Endothelial cell (in vitro differentiated cells): ENCODE results near the gene NPDC1. TPM values are rescaled to one million over a fixed set of nuclear protein-coding genes. Genes with fewer than 3 reads are reported as not detected.

Experiments used
- DNase-seq: peaks from one replicate; pipeline ENCODE4 v3.0.0; 2021; ENCODE audit warnings: low spot score
- H3K27ac Mint-ChIP-seq: one replicate; pipeline ENCODE4 v1.8.0; 2021; ENCODE audit warnings: mixed read lengths, inconsistent platforms; ENCODE audit not compliant: unreplicated experiment
- H3K27me3 Mint-ChIP-seq: one replicate; pipeline ENCODE4 v1.8.0; 2021; ENCODE audit warnings: mild to moderate bottlenecking, moderate library complexity, mixed read lengths, inconsistent platforms; ENCODE audit not compliant: unreplicated experiment
- H3K36me3 Mint-ChIP-seq: one replicate; pipeline ENCODE4 v1.8.0; 2021; ENCODE audit warnings: mild to moderate bottlenecking, low read depth, mixed read lengths, inconsistent platforms; ENCODE audit not compliant: unreplicated experiment
- H3K4me1 Mint-ChIP-seq: one replicate; pipeline ENCODE4 v1.8.0; 2021; ENCODE audit warnings: mild to moderate bottlenecking, mixed read lengths, inconsistent platforms; ENCODE audit not compliant: unreplicated experiment
- H3K4me3 Mint-ChIP-seq: one replicate; pipeline ENCODE4 v1.8.0; 2021; ENCODE audit warnings: mild to moderate bottlenecking, mixed read lengths, inconsistent platforms; ENCODE audit not compliant: unreplicated experiment
- H3K9me3 Mint-ChIP-seq: one replicate; pipeline ENCODE4 v1.8.0; 2021; ENCODE audit warnings: mixed read lengths, inconsistent platforms; ENCODE audit not compliant: unreplicated experiment
- total RNA-seq: library from RNA; stranded (reverse); fragmentation: NEBNext Ultra II Directional; extraction: Animal tissue kit (Norgen Biotek cat#: 25700); gene quantifications from one replicate; pipeline ENCODE4 v1.2.1, GENCODE V29; 2021; ENCODE audit not compliant: unreplicated experiment
- TF ChIP-seq, protein P1 (sequence below): fragments of 200-600 bp; sonication (generic); IDR thresholded peaks from one replicate; pipeline ENCODE4 v1.5.0; 2021; ENCODE audit warnings: antibody characterized with exemption; ENCODE audit not compliant: unreplicated experiment

NPDC1 gene
- total RNA-seq, 1 donor from 2014 or later = 116 TPM

- Mint-ChIP-seq H3K9me3 (no peaks in the 10 kb centered on the region), H3K4me3 (no peak overlapping the region), H3K4me1 (no peaks in the 10 kb centered on the region), H3K27me3 (peaks cover under 1% of the 10 kb centered on the region), H3K27ac (no peak overlapping the region), H3K36me3 (no peaks in the 10 kb centered on the region)
- DNase-seq = no peak
- TF ChIP-seq, protein P1, sequence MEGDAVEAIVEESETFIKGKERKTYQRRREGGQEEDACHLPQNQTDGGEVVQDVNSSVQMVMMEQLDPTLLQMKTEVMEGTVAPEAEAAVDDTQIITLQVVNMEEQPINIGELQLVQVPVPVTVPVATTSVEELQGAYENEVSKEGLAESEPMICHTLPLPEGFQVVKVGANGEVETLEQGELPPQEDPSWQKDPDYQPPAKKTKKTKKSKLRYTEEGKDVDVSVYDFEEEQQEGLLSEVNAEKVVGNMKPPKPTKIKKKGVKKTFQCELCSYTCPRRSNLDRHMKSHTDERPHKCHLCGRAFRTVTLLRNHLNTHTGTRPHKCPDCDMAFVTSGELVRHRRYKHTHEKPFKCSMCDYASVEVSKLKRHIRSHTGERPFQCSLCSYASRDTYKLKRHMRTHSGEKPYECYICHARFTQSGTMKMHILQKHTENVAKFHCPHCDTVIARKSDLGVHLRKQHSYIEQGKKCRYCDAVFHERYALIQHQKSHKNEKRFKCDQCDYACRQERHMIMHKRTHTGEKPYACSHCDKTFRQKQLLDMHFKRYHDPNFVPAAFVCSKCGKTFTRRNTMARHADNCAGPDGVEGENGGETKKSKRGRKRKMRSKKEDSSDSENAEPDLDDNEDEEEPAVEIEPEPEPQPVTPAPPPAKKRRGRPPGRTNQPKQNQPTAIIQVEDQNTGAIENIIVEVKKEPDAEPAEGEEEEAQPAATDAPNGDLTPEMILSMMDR = no peak
These were observed 35.8 kb downstream of the NPDC1 start for GRCh38 chr9:137009938-137010732.

DNA sequence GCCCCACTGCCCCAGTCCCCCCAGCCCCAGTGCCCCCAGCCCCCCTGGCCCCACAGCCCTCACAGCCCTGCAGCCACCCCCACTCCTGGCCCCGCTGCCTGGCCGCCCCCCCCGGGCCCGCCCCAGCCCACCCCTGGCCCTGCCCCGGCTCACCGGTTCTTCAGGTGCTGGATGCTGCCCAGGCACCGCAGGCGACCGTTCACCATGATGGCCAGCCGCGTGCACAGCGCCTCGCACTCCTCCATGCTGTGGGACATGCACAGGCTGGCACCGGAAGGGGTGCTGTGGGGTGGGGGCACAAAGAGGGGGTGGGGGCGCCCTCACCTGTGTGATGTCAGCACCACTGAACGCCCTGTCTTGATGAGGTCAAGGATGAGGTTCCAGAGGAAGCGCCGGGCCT is 36.8 kb downstream of the NPDC1 start:
- TF ChIP-seq, protein P1 = no peak

GRCh38 chr9:137008312-137008711 is 37.7 kb downstream of the NPDC1 start:
- peaks cover 7% of the 10 kb centered on the region for H3K27me3 Mint-ChIP-seq
- no peak overlapping the region for H3K27ac Mint-ChIP-seq
- H3K4me1 Mint-ChIP-seq = no peaks in the 10 kb centered on the region
- no peak for DNase-seq
- no peaks in the 10 kb centered on the region for H3K36me3 Mint-ChIP-seq
- peaks cover 5% of the 10 kb centered on the region for H3K9me3 Mint-ChIP-seq
- H3K4me3 Mint-ChIP-seq = no peak overlapping the region
- TF ChIP-seq, protein P1 = no peak

More for the DNA sequence above, 36.8 kb downstream of the NPDC1 start:
- Mint-ChIP-seq H3K9me3 (peaks cover 5% of the 10 kb centered on the region), H3K4me1 (no peaks in the 10 kb centered on the region), H3K36me3 (no peaks in the 10 kb centered on the region), H3K27me3 (peaks cover 6% of the 10 kb centered on the region), H3K4me3 (no peak overlapping the region), H3K27ac (no peak overlapping the region)
- no peak for DNase-seq

- H3K4me1 Mint-ChIP-seq = no peaks in the 10 kb centered on the region
These were observed 38.1 kb downstream of the NPDC1 start for GRCh38 chr9:137007816-137008270.

More at GRCh38 chr9:137007816-137008270, 38.1 kb downstream of the NPDC1 start:
- Mint-ChIP-seq H3K9me3 (peaks cover 5% of the 10 kb centered on the region), H3K27me3 (peaks cover 7% of the 10 kb centered on the region), H3K36me3 (no peaks in the 10 kb centered on the region), H3K4me3 (no peak overlapping the region), H3K27ac (no peak overlapping the region)
- TF ChIP-seq, protein P1 = no peak
- no peak for DNase-seq
